Large intestine (tissue), 3 donors: Measurements from ENCODE around the gene YY1. TPM values are rescaled to one million over a fixed set of nuclear protein-coding genes. Genes with fewer than 3 reads are reported as not detected.
"Not testable (repeated sequence)": the region's sequence is repeated elsewhere in the genome, so short reads cannot be mapped to it uniquely, and the experiment has no call there.

Experiments
- DNase-seq, 2 donors: peaks; one replicate each; pipeline versions ENCODE4 v3.0.0 to v3.0.0-alpha.2; 2013
- H3K27ac ChIP-seq: one replicate; pipeline ENCODE4 v1.5.1; 2013; ENCODE audit warnings: low read length
- H3K27me3 ChIP-seq: 2 replicates; pipeline ENCODE4 v1.6.1; 2013; ENCODE audit warnings: low read length; ENCODE audit not compliant: control insufficient read depth, insufficient read depth
- H3K36me3 ChIP-seq: 2 replicates; pipeline ENCODE4 v1.6.1; 2013; ENCODE audit warnings: low read length; ENCODE audit not compliant: control insufficient read depth, insufficient read depth
- H3K4me1 ChIP-seq: one replicate; pipeline ENCODE4 v1.6.1; 2013; ENCODE audit warnings: low read length; ENCODE audit not compliant: control insufficient read depth, insufficient read depth
- H3K4me3 ChIP-seq: one replicate; pipeline ENCODE4 v1.5.1; 2013; ENCODE audit warnings: low read length
- H3K9me3 ChIP-seq: one replicate; pipeline ENCODE4 v1.6.1; 2013; ENCODE audit warnings: mild to moderate bottlenecking, low read depth, low read length, moderate library complexity; ENCODE audit not compliant: control insufficient read depth
- WGBS: methylation state at CpG from one replicate; pipeline ENCODE4 v1.1.5; 2013; ENCODE audit warnings: low lambda C conversion rate; ENCODE audit not compliant: insufficient coverage; 5-methylcytosine and 5-hydroxymethylcytosine counted together
- polyA plus RNA-seq: library from polyadenylated mRNA; unstranded; fragments of 120-200 nt; gene quantifications from one replicate; pipeline ENCODE4 v1.2.1, GENCODE V29; 2013

Gene YY1
- polyA plus RNA-seq, 1 donor, result 74.3 TPM

DNA sequence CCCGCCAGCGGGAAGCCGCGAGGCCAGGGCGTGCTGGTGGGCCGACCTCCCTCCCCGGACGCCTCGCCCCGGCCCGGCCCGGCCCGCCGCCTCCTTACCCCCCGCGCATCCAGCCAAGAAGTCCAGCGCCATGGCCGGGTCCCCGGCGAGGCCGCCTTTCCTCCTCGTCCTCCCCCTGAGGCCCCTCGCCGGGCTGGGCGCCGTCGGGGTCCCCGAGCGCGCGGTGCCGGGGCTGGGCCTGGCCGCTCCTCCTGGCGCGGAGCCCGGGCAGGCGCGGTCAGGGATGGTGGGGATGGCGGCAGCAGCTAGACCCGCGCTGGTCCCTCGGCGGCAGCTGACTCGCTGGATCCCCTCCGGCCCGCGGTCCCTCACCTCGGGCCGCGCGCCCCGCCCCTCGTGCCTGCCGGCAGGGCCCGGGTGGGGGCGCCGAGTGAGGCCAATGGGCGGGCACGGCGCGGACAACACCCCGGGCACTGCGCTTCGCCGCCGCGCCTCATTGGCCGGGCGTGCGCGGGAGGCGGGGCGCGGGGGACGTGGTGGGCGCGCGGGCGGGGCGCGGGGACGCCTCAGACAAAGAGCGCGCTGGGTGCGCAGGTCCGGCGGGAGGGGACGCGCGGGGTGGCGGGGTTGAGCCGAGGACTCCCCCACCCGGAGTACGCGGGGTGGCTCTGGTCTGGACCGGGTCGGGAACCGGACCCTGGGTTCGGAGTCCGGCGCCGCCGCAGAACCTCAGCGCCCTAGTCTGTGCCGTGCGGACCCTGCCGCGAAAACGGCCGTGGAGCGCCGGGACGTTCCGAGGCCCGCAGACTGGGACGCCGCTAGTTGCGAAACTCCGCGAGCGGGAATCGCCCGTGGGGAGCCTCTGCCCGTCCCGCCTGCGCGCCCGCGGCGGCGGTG is 67.4 kb downstream of the YY1 start, which contains the start of gene SLC25A29:
Gene SLC25A29 (minus strand): TSS at position 344 of the 897 bp plus-strand sequence. CDS start 212 bp downstream, at position 132.
- peak; percentile 77 to 89 for DNase-seq
- peaks cover 13% of the 10 kb centered on the region for H3K4me1 ChIP-seq
- no CpG with 5 or more reads among the region's 131 CpGs for WGBS

DNA sequence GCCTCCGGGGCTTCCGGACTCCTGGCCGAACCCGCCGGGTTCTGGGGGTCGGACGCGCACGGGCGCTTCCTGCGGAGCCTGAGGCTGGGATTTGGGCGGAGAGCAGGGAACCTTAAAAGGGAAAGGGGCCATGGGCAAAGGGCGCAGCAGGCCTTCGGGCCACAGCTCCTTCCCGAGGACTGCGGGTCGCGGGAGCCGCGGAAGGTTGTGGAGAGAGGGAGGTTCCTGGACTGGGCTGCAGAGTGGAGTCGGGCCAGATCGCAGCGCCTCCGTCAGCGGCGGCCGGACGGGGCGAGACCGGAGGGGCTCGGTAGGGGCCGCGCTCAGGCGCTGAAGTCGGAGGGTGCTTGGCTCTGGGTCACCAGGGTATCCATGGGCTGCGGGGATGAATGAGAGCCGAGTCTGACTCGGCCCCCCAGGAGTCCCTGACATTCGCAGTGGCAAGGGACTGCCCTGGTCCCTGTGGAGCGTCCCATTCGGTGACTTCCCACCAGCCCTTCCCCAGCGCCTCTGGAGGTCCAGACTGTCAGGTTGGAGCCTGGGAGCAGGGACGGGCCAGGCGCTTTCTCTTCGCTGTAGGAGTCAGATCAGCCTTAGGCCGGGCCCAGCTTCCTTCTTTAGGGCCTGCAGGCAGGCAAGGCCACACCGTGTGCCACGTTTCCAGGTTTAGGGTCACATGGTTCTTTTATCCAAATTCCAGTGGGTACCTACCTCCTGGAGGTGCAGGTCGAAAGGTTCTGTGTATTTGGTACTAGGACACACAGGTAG is 68.2 kb downstream of the YY1 start:
- Histone ChIP-seq H3K9me3 (no peaks in the 10 kb centered on the region), H3K27ac (no peak overlapping the region), H3K4me3 (peak overlapping the region; percentile 80), H3K27me3 (peaks cover 2% of the 10 kb centered on the region), H3K4me1 (peaks cover 13% of the 10 kb centered on the region), H3K36me3 (no peaks in the 10 kb centered on the region)
- no CpG with 5 or more reads among the region's 49 CpGs for WGBS
- DNase-seq, result peak in 1 of 2 donors; percentile 52

More for the DNA sequence above, 67.4 kb downstream of the YY1 start, which contains the start of gene SLC25A29:
- peak within 1 kb of the TSS; percentile 80 for H3K4me3 ChIP-seq
- no peaks in the 10 kb centered on the region for H3K36me3 ChIP-seq
- no peaks in the 10 kb centered on the region for H3K27me3 ChIP-seq
- H3K9me3 ChIP-seq, result no peaks in the 10 kb centered on the region
- peak within 1 kb of the TSS; percentile 38 for H3K27ac ChIP-seq

DNA sequence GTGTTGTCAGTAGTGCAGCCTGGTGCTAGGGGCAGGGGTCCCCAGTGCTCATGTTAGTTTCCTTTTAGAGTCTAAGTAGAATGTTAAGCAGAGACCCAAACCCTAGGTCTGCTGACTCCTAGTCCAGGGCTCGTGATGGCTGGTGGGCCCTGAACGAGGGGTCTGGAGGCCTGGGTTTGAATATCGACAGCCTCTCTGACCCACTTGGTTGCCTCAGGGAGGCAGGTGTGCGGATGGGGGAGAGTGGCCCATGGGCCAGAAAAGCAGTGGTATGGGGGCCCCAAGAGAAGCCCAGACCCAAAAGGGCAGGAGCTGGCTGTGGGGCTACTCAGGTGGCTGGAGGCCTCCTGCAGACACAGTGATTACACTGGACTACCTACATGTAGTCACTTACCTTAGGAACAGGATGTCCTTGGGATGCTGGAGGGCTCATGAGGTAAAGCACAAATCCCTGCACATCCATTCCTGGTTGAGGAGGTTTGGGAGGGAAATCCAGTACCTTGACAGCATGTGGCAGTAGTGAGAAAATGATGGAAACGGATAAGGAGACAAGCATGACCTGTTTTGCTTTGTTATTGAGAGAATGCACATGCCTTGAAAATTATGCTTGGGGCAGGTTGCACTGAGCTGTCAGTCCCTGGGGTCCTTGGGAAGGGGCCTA is 69.0 kb downstream of the YY1 start:
- Histone ChIP-seq H3K27ac (no peak overlapping the region), H3K27me3 (peaks cover 5% of the 10 kb centered on the region), H3K36me3 (no peaks in the 10 kb centered on the region), H3K9me3 (no peaks in the 10 kb centered on the region), H3K4me1 (peaks cover 15% of the 10 kb centered on the region), H3K4me3 (peak overlapping the region; percentile 80)
- DNase-seq, result no peak
- 83% methylated on average over 1 of the region's 5 CpGs for WGBS

DNA sequence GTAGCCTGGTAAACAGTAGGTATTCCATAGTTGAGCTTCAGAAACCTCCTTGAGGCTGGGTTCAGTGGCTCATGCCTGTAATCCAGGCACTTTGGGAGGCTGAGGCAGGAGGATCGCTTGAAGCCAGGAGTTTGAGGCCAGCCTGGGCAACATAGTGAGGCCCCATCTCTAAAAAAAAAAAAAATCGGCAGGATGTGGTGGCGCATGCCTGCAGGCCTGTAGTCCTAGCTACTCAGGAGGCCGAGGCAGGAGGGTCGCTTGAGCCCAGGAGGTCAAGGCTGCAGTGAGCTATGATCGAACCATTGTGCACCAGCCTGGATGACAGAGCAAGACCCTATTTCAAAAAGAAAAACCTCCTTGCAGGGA is 69.5 kb downstream of the YY1 start:
- H3K27me3 ChIP-seq, H3K27ac ChIP-seq, H3K9me3 ChIP-seq, H3K4me3 ChIP-seq, H3K36me3 ChIP-seq, DNase-seq: not testable (repeated sequence)
- no CpG with 5 or more reads among the region's 6 CpGs for WGBS
- peaks cover 15% of the 10 kb centered on the region for H3K4me1 ChIP-seq

DNA sequence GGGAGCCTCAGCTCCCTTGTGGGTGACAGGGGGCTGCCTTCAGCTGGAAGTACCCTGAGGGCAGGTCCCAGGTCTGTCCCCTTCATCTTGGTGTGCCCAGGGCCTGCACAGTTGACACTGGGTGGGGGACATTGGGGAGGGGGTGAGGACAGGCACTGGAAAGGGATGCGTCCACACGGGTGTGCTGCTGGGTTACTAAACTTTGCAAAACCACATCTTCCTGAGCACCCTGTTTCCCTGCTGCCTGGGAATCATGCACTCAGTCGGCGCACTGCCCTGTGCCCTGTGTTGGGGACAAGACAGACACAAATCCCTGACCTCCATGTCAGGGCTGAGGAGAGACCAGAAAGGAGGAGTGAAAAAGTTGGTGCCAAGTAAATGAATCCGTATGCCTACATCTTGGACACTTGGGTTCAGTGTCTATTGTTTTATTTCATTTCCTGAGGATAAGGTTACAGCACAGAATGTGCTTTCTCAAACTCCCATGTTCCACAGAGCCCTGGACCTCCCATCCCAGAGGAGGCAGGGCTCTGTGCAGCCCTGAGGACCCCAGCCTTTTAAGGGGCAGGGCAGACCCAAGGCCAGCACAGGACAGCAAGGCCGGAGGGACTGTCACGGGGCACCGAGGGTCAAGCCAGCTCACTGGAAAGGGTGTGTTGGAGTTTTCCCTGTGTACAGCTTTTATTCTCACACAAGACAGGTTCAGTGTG is 70.2 kb downstream of the YY1 start:
- no CpG with 5 or more reads among the region's 8 CpGs for WGBS
- Histone ChIP-seq H3K27me3 (peaks cover 7% of the 10 kb centered on the region), H3K4me1 (peaks cover 15% of the 10 kb centered on the region), H3K9me3 (no peaks in the 10 kb centered on the region), H3K4me3 (no peak overlapping the region), H3K36me3 (no peaks in the 10 kb centered on the region), H3K27ac (no peak overlapping the region)
- DNase-seq, result no peak

DNA sequence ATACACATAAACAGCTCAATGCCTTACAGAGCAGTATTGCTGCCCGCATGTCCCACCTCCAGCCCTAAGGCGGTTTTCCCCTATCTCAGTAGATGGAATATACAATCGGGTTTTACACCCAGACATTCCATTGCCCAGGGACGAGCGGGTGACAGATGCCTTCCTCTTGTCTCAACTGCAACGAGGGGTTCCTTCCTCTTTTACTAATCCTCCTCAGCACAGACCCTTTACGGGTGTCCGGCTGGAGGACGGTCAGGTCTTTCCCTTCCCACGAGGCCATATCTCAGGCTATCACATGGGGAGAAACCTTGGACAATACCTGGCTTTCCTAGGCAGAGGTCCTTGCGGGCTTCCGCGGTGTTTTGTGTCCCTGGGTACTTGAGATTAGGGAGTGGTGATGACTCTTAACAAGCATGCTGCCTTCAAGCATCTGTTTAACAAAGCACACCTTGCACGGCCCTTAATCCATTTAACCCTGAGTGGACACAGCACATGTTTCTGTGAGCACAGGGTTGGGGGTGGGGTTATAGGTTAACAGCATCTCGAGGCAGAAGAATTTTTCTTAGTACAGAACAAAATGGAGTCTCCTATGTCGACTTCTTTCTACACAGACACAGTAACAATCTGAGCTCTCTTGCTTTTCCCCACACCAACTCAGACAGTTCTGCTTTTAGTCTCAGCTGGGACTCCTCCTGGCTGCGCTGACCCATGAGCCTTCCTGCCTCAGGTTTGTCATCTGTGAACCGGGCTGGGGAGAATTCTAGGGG is 73.3 kb downstream of the YY1 start:
- H3K9me3 ChIP-seq, H3K4me3 ChIP-seq, DNase-seq, H3K27me3 ChIP-seq, H3K4me1 ChIP-seq, H3K27ac ChIP-seq, H3K36me3 ChIP-seq: not testable (repeated sequence)
- WGBS, result no CpG with 5 or more reads among the region's 18 CpGs

DNA sequence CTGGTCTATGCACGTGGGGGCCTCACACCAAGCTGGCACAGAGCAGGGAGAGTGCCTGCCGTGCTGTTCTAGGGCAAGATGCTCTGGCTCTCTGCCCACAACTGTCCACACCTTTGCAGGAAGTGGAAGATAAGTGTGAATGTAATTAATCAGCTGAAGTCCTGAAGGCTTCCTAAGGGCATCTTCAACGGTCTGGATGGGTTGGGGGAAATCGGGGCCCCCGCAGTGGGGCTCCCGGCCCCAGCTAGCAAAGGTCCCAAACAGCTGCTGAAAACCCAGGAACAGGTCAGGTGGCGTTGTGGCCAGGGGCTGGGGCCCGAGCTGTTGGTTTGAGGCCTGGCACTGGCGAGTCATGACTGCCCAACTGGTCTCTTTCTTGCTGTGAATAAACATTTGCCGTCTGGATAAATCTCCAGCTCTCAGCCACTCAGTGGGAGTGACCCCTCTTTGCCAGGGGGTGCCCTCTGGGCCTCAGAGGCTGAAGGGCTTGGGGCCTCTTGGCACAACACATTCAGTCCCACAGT is 74.0 kb downstream of the YY1 start:
- H3K4me1 ChIP-seq, result peaks cover 2% of the 10 kb centered on the region
- no peaks in the 10 kb centered on the region for H3K9me3 ChIP-seq
- no CpG with 5 or more reads among the region's 10 CpGs for WGBS
- no peak overlapping the region for H3K4me3 ChIP-seq
- H3K36me3 ChIP-seq, result no peaks in the 10 kb centered on the region
- H3K27ac ChIP-seq, result no peak overlapping the region
- H3K27me3 ChIP-seq, result peaks cover 7% of the 10 kb centered on the region
- no peak for DNase-seq

DNA sequence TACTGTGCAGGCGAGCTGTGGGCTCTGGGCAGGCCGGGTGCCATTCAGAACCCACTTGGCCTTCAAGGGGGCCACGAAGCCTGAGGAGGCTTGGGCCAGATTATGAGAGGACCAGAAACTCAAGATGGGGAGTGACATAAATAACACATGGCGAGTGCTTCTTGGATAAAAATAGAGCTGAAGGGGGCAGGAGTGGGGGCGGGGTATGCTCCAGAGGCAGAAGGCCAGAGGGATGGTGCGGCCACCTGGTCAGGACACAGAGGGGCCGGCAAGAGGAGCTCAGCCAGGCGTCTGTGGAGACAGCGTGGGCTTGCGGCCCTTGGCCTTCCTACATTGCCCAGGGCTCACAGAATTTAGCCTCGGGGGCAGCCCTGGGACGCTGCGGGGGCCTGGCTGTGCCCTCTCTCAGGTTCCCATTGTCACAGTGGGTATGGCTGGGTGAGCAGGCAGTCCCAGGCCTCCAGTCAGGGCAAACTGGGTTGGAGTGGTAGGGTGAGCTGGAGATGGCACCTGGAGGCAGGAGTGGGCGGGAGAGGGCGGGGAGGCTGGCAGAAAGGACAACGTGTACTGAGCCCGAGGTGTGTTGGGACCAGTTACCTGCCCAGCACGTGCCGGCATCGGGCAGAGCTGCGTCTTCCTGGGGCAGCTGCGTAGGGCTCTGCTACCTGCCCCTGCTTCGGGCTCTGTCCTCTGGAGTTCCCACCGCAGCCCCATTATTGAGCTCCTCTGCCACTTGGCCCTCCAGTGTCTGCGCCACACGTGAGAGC is 74.7 kb downstream of the YY1 start:
- DNase-seq, result no peak

DNA sequence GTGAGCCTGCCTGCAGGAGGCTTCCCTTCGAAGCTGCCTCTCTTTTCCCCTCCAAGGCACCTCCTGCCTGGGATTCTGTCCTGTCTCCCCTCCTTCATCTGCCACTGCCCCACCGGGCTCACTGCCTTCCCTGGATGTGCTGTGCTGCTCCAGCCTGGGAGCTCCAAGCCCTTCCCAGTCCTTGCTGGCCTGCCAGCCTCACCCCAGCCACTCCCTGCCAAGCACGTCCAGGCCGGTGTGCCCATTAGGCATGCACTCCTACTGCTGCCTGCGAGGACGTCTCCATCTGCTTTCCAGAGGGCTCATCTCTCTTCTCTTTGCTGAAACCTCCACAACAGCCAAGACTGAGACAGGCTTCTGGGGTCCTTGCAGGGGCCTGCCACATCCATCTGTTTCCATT is 75.8 kb downstream of the YY1 start:
- Histone ChIP-seq H3K27me3 (peaks cover 7% of the 10 kb centered on the region), H3K4me1 (peaks cover 2% of the 10 kb centered on the region), H3K36me3 (no peaks in the 10 kb centered on the region), H3K4me3 (no peak overlapping the region), H3K27ac (no peak overlapping the region), H3K9me3 (peaks cover 3% of the 10 kb centered on the region)
- no peak for DNase-seq
- WGBS, result no CpG with 5 or more reads among the region's 6 CpGs

More for the DNA sequence above, 74.7 kb downstream of the YY1 start:
- Histone ChIP-seq H3K27me3 (peaks cover 7% of the 10 kb centered on the region), H3K36me3 (no peaks in the 10 kb centered on the region), H3K27ac (no peak overlapping the region), H3K4me1 (peaks cover 2% of the 10 kb centered on the region), H3K9me3 (peaks cover 3% of the 10 kb centered on the region), H3K4me3 (no peak overlapping the region)
- no CpG with 5 or more reads among the region's 26 CpGs for WGBS
